Suprapubic skin (tissue), 4 donors: Measurements from ENCODE around the gene SF3B1. TPM values are rescaled to one million over a fixed set of nuclear protein-coding genes. Genes with fewer than 3 reads are reported as not detected.

Experiments
- DNase-seq, 2 donors: peaks; one replicate each; pipeline ENCODE4 v3.0.0-alpha.2; 2019; ENCODE audit warnings: low spot score in 2 of 2
- H3K27ac ChIP-seq: fragments of 200-600 bp; sonication (generic); one replicate; pipeline ENCODE4 v1.5.1; 2019
- H3K27me3 ChIP-seq: fragments of 200-600 bp; sonication (generic); one replicate; pipeline ENCODE4 v1.5.1; 2019
- H3K36me3 ChIP-seq: fragments of 200-600 bp; sonication (generic); one replicate; pipeline ENCODE4 v1.5.1; 2019
- H3K4me1 ChIP-seq: fragments of 200-600 bp; sonication (generic); one replicate; pipeline ENCODE4 v1.5.1; 2019
- H3K4me3 ChIP-seq: fragments of 200-600 bp; sonication (generic); one replicate; pipeline ENCODE4 v1.5.1; 2019; ENCODE audit warnings: mild to moderate bottlenecking
- H3K9me3 ChIP-seq: fragments of 200-600 bp; sonication (generic); one replicate; pipeline ENCODE4 v1.5.1; 2019
- CTCF ChIP-seq, 2 donors: fragments of 200-600 bp in 1 of 2; fragments of 450-650 bp in 1 of 2; sonication (generic) in 1 of 2; IDR thresholded peaks; one replicate each; pipeline ENCODE4 v1.5.1; 2016 to 2019; ENCODE audit warnings: antibody characterized with exemption in 2 of 2, mild to moderate bottlenecking in 1 of 2, moderate library complexity in 1 of 2
- EP300 ChIP-seq: sonication (generic); formaldehyde crosslinking; IDR thresholded peaks from one replicate; pipeline ENCODE4 v1.6.1; 2017; ENCODE audit warnings: antibody characterized with exemption
- POLR2A ChIP-seq, 2 donors: fragments of 450-650 bp; IDR thresholded peaks; one replicate each; pipeline ENCODE4 v1.6.1; 2017; ENCODE audit warnings: antibody characterized with exemption in 2 of 2, mild to moderate bottlenecking in 2 of 2, moderate library complexity in 2 of 2
- POLR2AphosphoS5 ChIP-seq, 3 donors: sonication (generic); formaldehyde crosslinking; IDR thresholded peaks; one replicate each; pipeline ENCODE4 v1.6.1; 2017; ENCODE audit warnings: antibody characterized with exemption in 3 of 3
- WGBS: methylation state at CpG from one replicate; pipeline ENCODE4 v1.1.5; 2018; 5-methylcytosine and 5-hydroxymethylcytosine counted together
- total RNA-seq, 4 donors: library from RNA; depleted of rRNA; stranded (reverse); fragments of >200 nt; gene quantifications; one replicate each; pipeline ENCODE4 v1.1.0, GENCODE V29; 2016

SF3B1 gene
- total RNA-seq, 4 donors from 2014 or later = 216 to 894 (median 222) TPM

DNA sequence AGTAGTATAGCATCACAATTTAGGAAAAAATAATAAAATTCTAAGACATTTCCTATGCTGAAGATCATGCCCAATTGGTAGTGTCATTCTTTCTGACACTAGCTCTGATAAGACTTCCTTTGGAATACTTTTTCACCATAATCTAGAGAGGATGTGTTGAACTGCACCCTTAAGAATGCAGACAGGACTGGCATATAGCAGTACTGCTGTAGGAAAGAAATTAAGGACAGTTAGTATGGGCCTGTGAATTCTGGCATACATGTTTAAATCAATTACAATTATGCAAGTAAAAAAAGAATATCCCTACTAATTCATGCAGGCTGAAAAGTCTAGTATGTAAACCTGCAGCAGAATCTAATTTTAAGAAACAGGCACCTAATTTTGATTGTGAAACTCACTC is 15.4 kb downstream of the SF3B1 start:
- no peak overlapping the region for H3K27ac ChIP-seq
- peaks cover 76% of the 10 kb centered on the region for H3K36me3 ChIP-seq
- TF ChIP-seq POLR2AphosphoS5 (IDR thresholded peaks at IDR 0.05) = no peak
- no peak for TF ChIP-seq POLR2A (IDR thresholded peaks at IDR 0.05)
- no peak for TF ChIP-seq EP300
- no peak for TF ChIP-seq CTCF (IDR thresholded peaks at IDR 0.05)
- no peak for DNase-seq
- H3K27me3 ChIP-seq = no peaks in the 10 kb centered on the region
- peaks cover 9% of the 10 kb centered on the region for H3K4me1 ChIP-seq
- no peaks in the 10 kb centered on the region for H3K9me3 ChIP-seq
- H3K4me3 ChIP-seq = no peak overlapping the region

- WGBS = 95% methylated on average over 1 of the region's 1 CpG
- TF ChIP-seq EP300 = no peak
- no peak for TF ChIP-seq CTCF (IDR thresholded peaks at IDR 0.05)
- no peak for TF ChIP-seq POLR2A (IDR thresholded peaks at IDR 0.05)
- no peak for TF ChIP-seq POLR2AphosphoS5 (IDR thresholded peaks at IDR 0.05)
These were observed 18.6 kb downstream of the SF3B1 start for GRCh38 chr2:197416268-197416667.

GRCh38 chr2:197414515-197414914 is 20.3 kb downstream of the SF3B1 start:
- no peak overlapping the region for H3K4me3 ChIP-seq
- TF ChIP-seq CTCF (IDR thresholded peaks at IDR 0.05) = no peak
- TF ChIP-seq POLR2AphosphoS5 (IDR thresholded peaks at IDR 0.05) = no peak
- no peak for TF ChIP-seq POLR2A (IDR thresholded peaks at IDR 0.05)
- TF ChIP-seq EP300 = no peak
- 83% methylated on average over 2 of the region's 2 CpGs for WGBS
- H3K4me1 ChIP-seq = no peaks in the 10 kb centered on the region
- H3K27ac ChIP-seq = no peak overlapping the region
- H3K9me3 ChIP-seq = no peaks in the 10 kb centered on the region
- H3K27me3 ChIP-seq = no peaks in the 10 kb centered on the region
- no peak for DNase-seq
- H3K36me3 ChIP-seq = peaks cover 96% of the 10 kb centered on the region

More at GRCh38 chr2:197416268-197416667, 18.6 kb downstream of the SF3B1 start:
- no peak overlapping the region for H3K4me3 ChIP-seq
- no peak for DNase-seq
- no peaks in the 10 kb centered on the region for H3K27me3 ChIP-seq
- no peak overlapping the region for H3K27ac ChIP-seq
- H3K4me1 ChIP-seq = no peaks in the 10 kb centered on the region
- no peaks in the 10 kb centered on the region for H3K9me3 ChIP-seq
- peaks cover 95% of the 10 kb centered on the region for H3K36me3 ChIP-seq

DNA sequence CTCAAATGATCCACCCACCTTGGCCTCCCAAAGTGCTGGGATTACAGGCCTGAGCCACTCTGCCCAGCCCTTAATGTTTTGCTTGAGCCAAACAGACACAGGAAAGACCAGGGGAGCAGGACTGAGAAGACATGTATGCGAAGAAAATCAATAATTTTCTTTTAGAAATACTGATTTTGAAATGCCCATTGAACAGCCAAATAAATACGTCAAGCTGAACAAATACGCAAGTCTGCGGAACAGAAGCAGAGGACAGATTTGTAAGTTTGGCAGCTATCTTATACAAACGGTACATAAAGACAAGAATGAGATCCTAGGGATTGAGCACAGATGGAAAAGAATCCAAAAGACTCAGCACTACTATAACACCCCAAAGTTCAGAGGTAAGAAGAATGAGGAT is 20.8 kb downstream of the SF3B1 start:
- no peak overlapping the region for H3K4me3 ChIP-seq
- TF ChIP-seq POLR2A (IDR thresholded peaks at IDR 0.05) (no peak), CTCF (IDR thresholded peaks at IDR 0.05) (no peak), EP300 (no peak), POLR2AphosphoS5 (IDR thresholded peaks at IDR 0.05) (no peak)
- H3K9me3 ChIP-seq = no peaks in the 10 kb centered on the region
- no peaks in the 10 kb centered on the region for H3K4me1 ChIP-seq
- no peak overlapping the region for H3K27ac ChIP-seq
- peaks cover 96% of the 10 kb centered on the region for H3K36me3 ChIP-seq
- H3K27me3 ChIP-seq = no peaks in the 10 kb centered on the region
- WGBS = 88% methylated on average over 5 of the region's 5 CpGs
- DNase-seq = no peak

DNA sequence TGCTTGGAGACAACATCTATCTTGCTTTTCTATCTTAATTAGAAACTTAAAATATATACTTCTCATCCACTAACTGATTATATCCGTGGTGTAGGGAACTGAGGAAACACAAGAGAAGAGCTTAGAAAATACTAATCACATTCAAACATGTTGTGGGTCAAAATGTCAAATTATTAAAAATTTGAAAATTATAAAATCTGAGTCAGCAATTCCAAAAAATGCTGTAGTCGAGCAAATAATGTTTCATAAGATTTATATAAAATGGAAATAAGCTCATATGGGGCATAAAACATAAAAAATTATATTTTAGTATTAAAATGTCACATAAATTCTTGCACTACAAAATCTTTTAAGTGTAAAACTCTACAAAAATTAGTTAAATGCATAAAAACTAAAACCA is 29.2 kb downstream of the SF3B1 start:
- no peak for TF ChIP-seq POLR2AphosphoS5 (IDR thresholded peaks at IDR 0.05)
- Histone ChIP-seq H3K4me1 (no peaks in the 10 kb centered on the region), H3K36me3 (peaks cover 96% of the 10 kb centered on the region), H3K9me3 (no peaks in the 10 kb centered on the region), H3K27me3 (no peaks in the 10 kb centered on the region), H3K27ac (no peak overlapping the region), H3K4me3 (no peak overlapping the region)
- WGBS = 85% methylated on average over 2 of the region's 2 CpGs
- DNase-seq = no peak

- 72% methylated on average over 6 of the region's 6 CpGs for WGBS
- TF ChIP-seq EP300 (no peak), POLR2AphosphoS5 (IDR thresholded peaks at IDR 0.05) (no peak), POLR2A (IDR thresholded peaks at IDR 0.05) (no peak)
- Histone ChIP-seq H3K27ac (no peak overlapping the region), H3K4me1 (no peaks in the 10 kb centered on the region), H3K27me3 (no peaks in the 10 kb centered on the region), H3K9me3 (no peaks in the 10 kb centered on the region), H3K4me3 (no peak overlapping the region), H3K36me3 (peaks cover 99% of the 10 kb centered on the region)
- DNase-seq = no peak
These were observed 34.8 kb downstream of the SF3B1 start for GRCh38 chr2:197399887-197400540.
